Stimulated activated CD8-positive, alpha-beta memory T cell treated with anti-CD3 and anti-CD28 coated beads, Interleukin-4, amount 100 ng/mL, for 4 hours (primary cell): Measurements from ENCODE around the gene SLC25A23.
"Not testable (repeated sequence)": the region's sequence is repeated elsewhere in the genome, so short reads cannot be mapped to it uniquely, and the experiment has no call there.

Experiments
- DNase-seq, 2 donors: peaks; one replicate each; pipeline ENCODE4 v3.0.0-alpha.2; 2020; ENCODE audit warnings: low read depth in 2 of 2, low spot score in 1 of 2

The SLC25A23 gene

GRCh38 chr19:6457958-6458694 lies 1.5 kb downstream of the SLC25A23 start:
- no peak for DNase-seq

GRCh38 chr19:6455924-6456323 lies 3.7 kb downstream of the SLC25A23 start:
- DNase-seq = no peak

GRCh38 chr19:6453951-6454565 lies 5.5 kb downstream of the SLC25A23 start:
- DNase-seq = no peak

- DNase-seq = no peak
Measured at GRCh38 chr19:6452899-6453298, 6.7 kb downstream of the SLC25A23 start.

GRCh38 chr19:6452223-6452614 lies 7.4 kb downstream of the SLC25A23 start:
- DNase-seq = no peak

- DNase-seq = no peak
Measured at GRCh38 chr19:6451583-6452222, 7.9 kb downstream of the SLC25A23 start.

- no peak for DNase-seq
Measured at GRCh38 chr19:6450166-6450565, 9.4 kb downstream of the SLC25A23 start.

GRCh38 chr19:6448045-6448444 lies 11.5 kb downstream of the SLC25A23 start:
- DNase-seq = no peak

- no peak for DNase-seq
Measured at GRCh38 chr19:6446452-6446851, 13.1 kb downstream of the SLC25A23 start.

- no peak for DNase-seq
Measured at GRCh38 chr19:6443986-6444385, 15.6 kb downstream of the SLC25A23 start.

GRCh38 chr19:6442087-6442688 lies 17.4 kb downstream of the SLC25A23 start:
- DNase-seq = no peak

- DNase-seq = no peak
Measured at GRCh38 chr19:6440905-6441304, 18.7 kb downstream of the SLC25A23 start.

GRCh38 chr19:6439743-6440142 lies 19.8 kb downstream of the SLC25A23 start:
- DNase-seq = no peak

GRCh38 chr19:6433663-6434062 lies 25.9 kb downstream of the SLC25A23 start, which contains the start of gene SLC25A41:
Gene SLC25A41 (minus strand): TSS chr19:6433763. CDS start chr19:6433693, 70 bp downstream.
- DNase-seq = no peak

GRCh38 chr19:6433165-6433564 lies 26.4 kb downstream of the SLC25A23 start:
- no peak for DNase-seq

- no peak for DNase-seq
Measured at GRCh38 chr19:6431891-6432290, 27.7 kb downstream of the SLC25A23 start.

GRCh38 chr19:6429419-6430221 lies 30.0 kb downstream of the SLC25A23 start:
- no peak for DNase-seq

GRCh38 chr19:6428692-6429418 lies 30.7 kb downstream of the SLC25A23 start:
- DNase-seq = not testable (repeated sequence)

GRCh38 chr19:6427131-6427530 lies 32.5 kb downstream of the SLC25A23 start:
- DNase-seq = no peak
